H1 (cell line): ENCODE results near the gene ZNF277.

Source experiments
- BACH1 ChIP-seq: IDR thresholded peaks from 2 replicates; pipeline ENCODE4 v1.6.1; 2012; ENCODE audit warnings: low read length, improper control_type of control experiment
- BRCA1 ChIP-seq: IDR thresholded peaks from 2 replicates; pipeline ENCODE4 v1.6.1; 2012; ENCODE audit warnings: low read depth, low read length, improper control_type of control experiment
- EGR1 ChIP-seq: IDR thresholded peaks from 2 replicates; pipeline ENCODE4 v1.6.1; 2011; ENCODE audit warnings: low read depth, low read length, borderline replicate concordance
- EZH2 ChIP-seq: fragments of 200-600 bp; sonication (generic); IDR thresholded peaks from 2 replicates; pipeline ENCODE4 v1.7.1; 2012; ENCODE audit warnings: low read depth, mild to moderate bottlenecking, moderate library complexity, low read length, inconsistent platforms; ENCODE audit not compliant: severe bottlenecking
- GABPA ChIP-seq: IDR thresholded peaks from 2 replicates; pipeline ENCODE4 v1.6.1; 2011; ENCODE audit warnings: mild to moderate bottlenecking, low read length, moderate library complexity, borderline replicate concordance; ENCODE audit not compliant: insufficient read depth
- KDM5A ChIP-seq: fragments of 200-600 bp; IDR thresholded peaks from 2 replicates; pipeline ENCODE4 v1.7.1; 2012; ENCODE audit warnings: mild to moderate bottlenecking, low read length, inconsistent platforms, mixed read lengths
- POLR2A ChIP-seq, 2 experiments: IDR thresholded peaks; 1 replicate in 1 of 2; 2 replicates in 1 of 2; pipeline ENCODE4 v1.6.1; 2011; ENCODE audit warnings: low read depth in 2 of 2, low read length in 2 of 2, mild to moderate bottlenecking in 2 of 2; ENCODE audit errors: control extremely low read depth in 1 of 2
- SUZ12 ChIP-seq: fragments of 200-600 bp; sonication (generic); IDR thresholded peaks from 2 replicates; pipeline ENCODE4 v1.6.1; 2012; ENCODE audit warnings: mild to moderate bottlenecking, inconsistent platforms, low read length, moderate library complexity, mixed read lengths
- TCF12 ChIP-seq: IDR thresholded peaks from 2 replicates; pipeline ENCODE4 v1.6.1; 2011; ENCODE audit warnings: low read depth, mild to moderate bottlenecking, low read length
- ZNF274 ChIP-seq: IDR thresholded peaks from 2 replicates; pipeline ENCODE4 v1.7.0; 2012; ENCODE audit warnings: low read length, borderline replicate concordance; ENCODE audit errors: extremely low read depth
- TF ChIP-seq, protein P1 (sequence below), 3 experiments: IDR thresholded peaks; 1 replicate in 2 of 3; 2 replicates in 1 of 3; pipeline versions ENCODE4 v1.5.1 to v1.6.1; 2011; ENCODE audit warnings: low read length in 3 of 3, mild to moderate bottlenecking in 3 of 3, inconsistent platforms in 2 of 3, low read depth in 1 of 3, moderate library complexity in 1 of 3; ENCODE audit not compliant: insufficient read depth in 1 of 3; ENCODE audit errors: control extremely low read depth in 1 of 3
- TF ChIP-seq, protein P2 (sequence below): IDR thresholded peaks from 2 replicates; pipeline ENCODE4 v1.6.1; 2011; ENCODE audit warnings: low read depth, mild to moderate bottlenecking, low read length; ENCODE audit not compliant: insufficient read depth
- TF ChIP-seq, protein P3 (sequence below): IDR thresholded peaks from 2 replicates; pipeline ENCODE4 v1.6.1; 2012; ENCODE audit warnings: inconsistent platforms

DNA sequence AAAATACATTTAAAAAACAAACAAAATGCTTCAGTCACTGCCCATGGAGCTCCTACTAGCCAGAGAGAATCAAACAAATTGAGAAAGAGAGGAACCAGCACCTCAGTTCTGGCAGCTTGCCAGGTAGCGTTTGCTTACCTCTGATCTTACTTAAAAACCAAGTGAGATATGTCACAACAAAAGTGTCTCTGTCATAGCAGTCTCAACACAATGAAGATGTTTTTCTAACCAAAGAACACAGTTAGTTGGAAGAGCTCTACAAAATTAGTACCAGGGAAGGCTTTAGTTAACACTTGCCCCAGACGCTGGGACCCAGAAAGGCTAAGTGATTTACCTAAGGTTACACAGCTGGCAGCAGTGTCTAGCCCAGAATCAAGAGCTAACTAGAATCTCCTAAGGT lies 3.7 kb upstream of the ZNF277 start:
- TF ChIP-seq POLR2A (IDR thresholded peaks at IDR 0.05; ENCODE audit: control extremely low read depth in 1 of 2, low read depth in 2 of 2, low read length in 2 of 2) (no peak), TCF12 (no peak), ZNF274 (no peak), BACH1 (no peak), SUZ12 (no peak), BRCA1 (no peak), EGR1 (no peak), KDM5A (no peak), GABPA (no peak), EZH2 (no peak)
- TF ChIP-seq, protein P1, sequence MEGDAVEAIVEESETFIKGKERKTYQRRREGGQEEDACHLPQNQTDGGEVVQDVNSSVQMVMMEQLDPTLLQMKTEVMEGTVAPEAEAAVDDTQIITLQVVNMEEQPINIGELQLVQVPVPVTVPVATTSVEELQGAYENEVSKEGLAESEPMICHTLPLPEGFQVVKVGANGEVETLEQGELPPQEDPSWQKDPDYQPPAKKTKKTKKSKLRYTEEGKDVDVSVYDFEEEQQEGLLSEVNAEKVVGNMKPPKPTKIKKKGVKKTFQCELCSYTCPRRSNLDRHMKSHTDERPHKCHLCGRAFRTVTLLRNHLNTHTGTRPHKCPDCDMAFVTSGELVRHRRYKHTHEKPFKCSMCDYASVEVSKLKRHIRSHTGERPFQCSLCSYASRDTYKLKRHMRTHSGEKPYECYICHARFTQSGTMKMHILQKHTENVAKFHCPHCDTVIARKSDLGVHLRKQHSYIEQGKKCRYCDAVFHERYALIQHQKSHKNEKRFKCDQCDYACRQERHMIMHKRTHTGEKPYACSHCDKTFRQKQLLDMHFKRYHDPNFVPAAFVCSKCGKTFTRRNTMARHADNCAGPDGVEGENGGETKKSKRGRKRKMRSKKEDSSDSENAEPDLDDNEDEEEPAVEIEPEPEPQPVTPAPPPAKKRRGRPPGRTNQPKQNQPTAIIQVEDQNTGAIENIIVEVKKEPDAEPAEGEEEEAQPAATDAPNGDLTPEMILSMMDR (IDR thresholded peaks at IDR 0.05; ENCODE audit: control extremely low read depth in 1 of 3, insufficient read depth in 1 of 3, low read depth in 1 of 3, low read length in 3 of 3): no peak
- TF ChIP-seq, protein P2, sequence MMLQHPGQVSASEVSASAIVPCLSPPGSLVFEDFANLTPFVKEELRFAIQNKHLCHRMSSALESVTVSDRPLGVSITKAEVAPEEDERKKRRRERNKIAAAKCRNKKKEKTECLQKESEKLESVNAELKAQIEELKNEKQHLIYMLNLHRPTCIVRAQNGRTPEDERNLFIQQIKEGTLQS: no peak
- TF ChIP-seq, protein P3, sequence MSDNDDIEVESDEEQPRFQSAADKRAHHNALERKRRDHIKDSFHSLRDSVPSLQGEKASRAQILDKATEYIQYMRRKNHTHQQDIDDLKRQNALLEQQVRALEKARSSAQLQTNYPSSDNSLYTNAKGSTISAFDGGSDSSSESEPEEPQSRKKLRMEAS: no peak
